Fibroblast of peridontal ligament (primary cell): ENCODE results near the gene AGGF1.
"Not testable (repeated sequence)": the region's sequence is repeated elsewhere in the genome, so short reads cannot be mapped to it uniquely, and the experiment has no call there.

Experiments used
- DNase-seq: peaks from one replicate; pipeline ENCODE4 v3.0.0-alpha.2; 2010; ENCODE audit errors: extremely low read depth

AGGF1 gene

DNA sequence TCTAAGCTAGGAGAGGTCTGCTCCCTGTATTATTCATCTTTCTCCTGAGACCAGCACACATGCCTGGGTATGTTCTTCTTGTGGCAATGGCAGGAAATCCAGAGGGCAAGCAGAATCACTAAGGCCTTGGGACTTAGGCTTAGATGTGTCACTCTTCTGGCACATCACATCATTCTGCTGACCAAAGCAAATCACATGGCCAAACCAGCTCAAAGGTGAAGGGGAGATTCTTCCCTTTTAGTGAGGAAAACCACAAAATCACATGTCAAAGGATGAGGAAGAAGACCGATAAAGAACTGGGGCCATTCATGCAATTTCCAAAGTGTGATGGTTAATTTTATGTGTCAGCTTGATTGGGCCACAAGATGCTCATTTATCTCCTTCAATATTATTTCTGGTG lies 5.7 kb upstream of the AGGF1 start:
- DNase-seq, result no peak

DNA sequence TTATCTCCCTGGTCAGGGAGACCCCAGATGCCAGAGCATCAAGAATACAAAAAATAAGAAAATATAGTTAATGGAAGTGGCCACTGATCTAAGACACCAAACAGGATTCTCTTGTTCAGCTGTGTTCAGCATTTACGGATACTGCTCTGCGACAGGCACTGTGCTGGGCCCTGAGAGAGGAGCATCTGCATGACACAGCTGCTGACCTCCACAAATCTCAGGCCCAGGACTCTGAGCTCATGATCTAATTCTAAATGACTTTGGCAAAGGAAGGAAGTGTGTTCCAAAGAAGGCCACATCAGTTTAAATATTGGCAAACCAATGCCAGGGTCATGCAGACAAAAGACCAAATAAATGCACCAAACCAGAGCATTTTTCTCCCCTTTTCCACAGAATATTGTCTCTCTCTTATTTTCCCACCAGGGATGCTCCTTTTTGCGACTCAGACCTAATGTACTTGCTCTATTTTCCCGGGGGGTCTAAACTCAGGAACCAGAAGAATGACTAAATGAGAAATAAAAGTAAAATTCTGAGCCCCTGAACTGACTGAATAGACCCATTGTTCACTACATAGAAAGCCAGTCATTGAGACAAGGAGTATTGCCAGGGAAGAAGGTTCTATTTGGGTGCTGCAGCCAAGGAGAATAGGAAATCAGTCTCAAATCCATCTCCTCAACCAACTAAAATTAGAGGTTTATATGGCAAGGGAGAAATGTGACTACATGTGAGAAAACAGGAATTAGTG lies 1.4 kb upstream of the AGGF1 start:
- no peak for DNase-seq

DNA sequence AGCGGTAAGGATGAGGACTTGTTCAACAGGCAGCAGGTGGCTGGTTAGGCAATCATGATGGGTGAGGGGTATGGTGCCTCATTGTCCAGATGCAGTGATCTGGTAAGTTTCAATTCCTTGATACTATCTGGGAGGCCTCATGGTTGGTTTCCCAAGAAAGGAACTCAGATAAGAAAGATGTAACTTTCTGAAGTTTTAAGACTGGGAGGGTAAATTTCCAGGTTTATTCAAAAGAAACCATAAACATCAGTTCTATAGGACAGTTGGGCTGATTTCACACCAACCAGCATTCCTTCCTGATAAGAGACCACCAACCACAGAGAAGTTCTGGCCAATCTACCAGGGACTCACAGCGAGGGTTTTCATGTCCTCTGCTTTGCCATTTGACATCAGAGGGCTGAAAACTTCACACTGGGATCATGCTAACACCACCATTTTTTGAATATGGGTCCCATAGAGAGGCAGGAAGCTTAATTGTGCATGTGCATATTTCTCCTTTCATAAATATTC lies 773 bp upstream of the AGGF1 start:
- no peak for DNase-seq

DNA sequence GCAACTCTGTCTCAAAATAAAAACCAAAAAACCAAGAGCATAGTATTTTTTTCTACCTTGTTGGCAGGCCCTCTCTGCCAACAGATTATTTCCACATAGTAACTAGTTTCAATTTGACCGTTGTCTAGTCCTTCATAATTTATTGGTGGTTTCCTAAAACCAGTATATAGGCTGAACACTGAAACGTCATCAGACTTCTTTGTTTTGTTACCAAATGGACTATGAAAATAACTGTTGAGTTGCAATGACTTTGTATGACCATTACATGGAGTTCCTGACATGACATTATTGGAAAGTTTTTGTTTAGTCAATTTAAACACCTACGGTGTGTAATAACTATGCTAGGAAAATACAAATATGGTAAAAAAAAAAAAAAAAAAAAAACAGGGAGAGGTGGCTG lies 1.7 kb downstream of the AGGF1 start:
- no peak for DNase-seq

DNA sequence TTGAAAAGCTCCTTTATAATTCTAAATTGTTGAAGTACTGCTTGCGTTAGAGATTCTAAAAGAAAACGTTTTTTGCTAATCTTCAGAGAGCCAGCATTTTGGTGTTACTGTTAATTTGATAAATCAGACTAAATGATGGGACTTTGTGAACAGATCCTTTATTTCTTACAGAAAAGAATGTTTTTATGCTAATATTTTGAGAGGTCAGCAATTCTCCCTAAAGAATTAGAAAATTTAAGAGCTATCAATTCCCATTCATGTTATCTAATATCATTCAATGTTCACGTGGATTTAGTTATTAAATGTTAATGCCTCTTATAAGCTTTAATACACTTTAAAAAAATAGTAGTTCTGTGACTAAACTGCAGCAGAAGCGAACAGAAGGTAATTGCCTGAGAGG lies 2.4 kb downstream of the AGGF1 start:
- no peak for DNase-seq

DNA sequence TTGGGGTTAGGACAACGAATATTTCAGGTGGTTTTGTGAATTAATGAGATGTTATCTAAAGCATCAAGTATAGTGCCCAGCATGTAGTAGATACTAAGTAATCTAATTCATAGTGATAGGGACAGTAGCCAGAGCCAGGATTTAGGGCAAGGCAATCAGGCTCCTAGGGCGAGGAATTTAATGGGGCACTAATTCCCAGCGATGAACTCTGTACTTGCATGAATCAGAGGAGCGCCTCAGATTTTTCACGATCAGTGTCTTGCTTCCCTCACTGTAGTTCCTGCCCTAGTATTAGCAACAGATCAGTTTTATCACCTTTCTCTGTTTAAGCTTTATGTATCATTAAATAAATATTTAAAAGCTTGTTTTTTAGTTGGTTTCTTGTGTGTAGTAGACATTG lies 3.1 kb downstream of the AGGF1 start:
- DNase-seq, result no peak

DNA sequence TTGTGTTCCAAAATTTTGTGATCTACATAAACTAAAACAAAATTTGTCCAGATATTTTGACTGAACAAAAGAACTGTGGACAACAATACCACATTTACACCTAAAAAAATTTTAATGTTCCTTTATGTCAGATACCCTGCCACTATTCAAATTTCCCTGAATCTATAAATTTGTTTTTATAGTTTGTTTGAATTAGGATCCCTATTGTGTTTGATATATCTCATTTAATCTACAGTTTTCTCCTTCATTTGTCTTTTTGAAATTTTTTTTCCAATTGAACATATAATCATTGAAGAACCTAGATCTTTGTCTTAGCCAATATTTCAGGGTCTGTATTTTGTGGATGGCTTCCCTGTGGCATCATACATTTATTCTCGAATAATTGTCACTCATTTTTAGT lies 5.7 kb downstream of the AGGF1 start:
- no peak for DNase-seq

DNA sequence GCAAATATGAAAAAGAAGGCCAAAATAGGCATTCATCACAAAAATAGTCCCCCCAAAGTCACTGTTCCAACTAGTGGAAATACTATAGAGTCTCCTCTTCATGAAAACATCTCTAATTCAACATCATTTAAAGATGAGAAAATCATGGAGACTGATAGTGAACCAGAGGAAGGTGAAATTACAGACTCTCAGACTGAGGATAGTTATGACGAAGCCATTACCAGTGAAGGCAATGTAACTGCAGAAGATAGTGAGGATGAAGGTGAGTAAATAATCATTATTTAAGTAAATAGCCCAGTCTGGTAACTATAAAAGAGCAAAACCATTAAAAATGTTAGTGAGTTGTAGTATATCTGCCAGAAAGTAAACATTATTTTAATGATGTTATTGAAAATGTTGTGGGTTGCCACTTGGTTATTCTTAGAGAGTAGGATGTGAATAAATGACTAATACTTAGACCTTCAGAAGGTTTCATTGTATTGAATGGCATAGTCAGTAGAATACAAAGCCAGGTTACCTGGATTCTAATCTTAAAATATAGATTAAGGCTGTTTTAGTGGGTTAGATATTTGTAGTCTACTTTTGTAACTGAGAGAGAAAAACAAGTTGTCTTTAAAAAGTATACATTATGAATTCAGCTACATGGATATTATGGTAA lies 16.3 kb downstream of the AGGF1 start:
- DNase-seq, result no peak

DNA sequence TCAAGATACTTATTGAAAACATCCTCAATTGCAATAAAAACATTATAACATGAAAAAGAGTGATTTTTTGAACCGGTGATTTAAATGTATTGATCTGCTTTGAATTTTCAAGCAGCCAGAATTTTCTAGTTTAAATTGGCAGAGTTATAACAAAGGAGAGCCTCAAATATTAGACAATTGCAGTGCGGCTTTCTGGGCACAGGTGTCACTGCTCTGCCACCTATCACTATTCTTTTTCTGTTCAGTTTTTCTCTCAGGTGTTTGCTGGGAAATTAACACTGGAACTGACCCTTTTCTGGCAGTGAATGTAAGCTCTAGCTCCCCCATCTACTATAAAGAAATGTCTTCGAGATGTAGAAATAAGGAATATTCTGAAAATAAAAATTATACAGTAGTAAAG lies 33.8 kb downstream of the AGGF1 start:
- DNase-seq, result no peak

DNA sequence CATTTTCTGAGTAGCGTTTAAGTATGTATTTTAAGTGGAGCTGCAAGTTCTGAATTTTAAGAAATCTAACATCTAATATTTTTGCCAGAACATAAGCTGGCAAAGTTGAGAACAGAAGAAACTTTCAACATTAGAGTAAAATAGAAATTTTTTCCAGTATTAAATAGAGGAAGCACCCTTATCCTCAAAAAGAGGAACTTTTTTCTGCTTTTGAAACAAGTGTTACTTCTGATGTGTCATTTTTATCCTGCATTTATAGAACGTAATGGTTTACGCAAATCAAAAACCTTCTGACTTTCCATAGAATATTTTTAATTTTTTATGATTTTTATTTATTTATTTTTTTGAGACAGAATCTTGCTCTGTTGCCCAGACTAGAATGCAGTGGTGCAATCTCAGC lies 35.1 kb downstream of the AGGF1 start:
- DNase-seq, result no peak

DNA sequence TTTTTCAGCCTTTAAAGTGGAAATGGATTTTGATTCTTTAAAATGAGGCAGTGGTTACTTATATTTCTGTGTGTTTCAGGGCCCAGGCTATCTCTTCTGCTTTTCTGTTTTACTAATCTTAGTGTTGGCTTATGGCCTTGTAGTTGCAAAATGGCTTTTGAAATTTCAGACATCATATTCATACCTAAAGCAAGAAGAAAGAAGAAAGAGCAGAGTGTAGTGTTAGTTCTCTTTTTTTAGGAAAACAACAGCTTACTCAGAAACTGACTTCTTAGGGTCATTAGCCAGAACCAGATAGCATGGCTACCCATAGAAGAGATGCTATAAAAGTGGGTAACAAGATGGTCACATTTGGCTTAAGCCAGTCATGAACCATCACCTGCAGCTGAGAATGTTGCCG lies 36.0 kb downstream of the AGGF1 start:
- peak; percentile 20 for DNase-seq

DNA sequence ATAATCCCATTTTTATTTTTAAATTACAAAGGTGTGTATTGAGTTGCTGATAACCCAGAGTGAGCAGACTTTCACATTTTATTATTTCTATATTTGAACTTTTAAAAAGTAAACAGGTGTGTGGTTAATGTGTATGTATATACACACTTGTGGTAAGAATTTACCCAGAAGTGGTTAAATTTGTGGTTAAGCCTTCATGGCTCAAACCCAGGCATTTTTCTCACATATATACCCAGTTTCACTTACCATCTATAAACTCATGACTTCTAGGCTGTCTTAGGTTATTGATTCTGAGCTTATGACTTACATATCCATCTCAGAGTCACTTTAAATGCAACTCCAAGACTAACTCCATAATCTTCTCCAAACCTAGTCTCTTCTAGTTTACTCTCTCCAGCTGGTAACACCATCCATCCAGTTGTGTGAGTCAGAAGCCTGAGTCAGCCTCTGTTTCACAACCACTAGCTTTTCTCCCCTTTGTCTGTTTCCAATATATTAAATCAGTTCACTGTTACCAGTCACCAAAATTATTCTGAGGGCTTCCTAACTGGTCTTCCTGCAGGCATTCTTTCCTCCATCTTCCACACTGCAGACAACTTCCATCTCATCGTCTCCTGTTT lies 36.7 kb downstream of the AGGF1 start:
- DNase-seq, result peak; percentile 96

DNA sequence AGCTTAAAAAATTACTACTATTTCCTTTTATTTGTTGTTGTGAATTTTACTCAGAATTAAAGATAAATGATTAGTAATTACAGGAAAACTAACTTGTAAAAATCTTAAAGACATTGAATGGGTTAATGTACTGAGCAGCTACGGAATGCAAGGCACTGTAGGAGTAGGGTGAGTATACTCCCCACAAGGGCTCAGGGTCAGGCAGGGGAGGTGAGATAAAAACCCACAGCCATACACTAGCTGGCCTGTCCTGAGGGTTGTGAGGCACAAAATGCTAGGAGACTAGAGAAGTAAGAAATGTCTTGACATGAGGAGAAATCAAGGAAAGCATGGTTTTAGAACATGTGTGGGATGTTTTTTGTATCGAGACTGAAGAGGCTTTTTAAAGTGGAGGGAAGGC lies 43.5 kb downstream of the AGGF1 start:
- DNase-seq, result no peak

DNA sequence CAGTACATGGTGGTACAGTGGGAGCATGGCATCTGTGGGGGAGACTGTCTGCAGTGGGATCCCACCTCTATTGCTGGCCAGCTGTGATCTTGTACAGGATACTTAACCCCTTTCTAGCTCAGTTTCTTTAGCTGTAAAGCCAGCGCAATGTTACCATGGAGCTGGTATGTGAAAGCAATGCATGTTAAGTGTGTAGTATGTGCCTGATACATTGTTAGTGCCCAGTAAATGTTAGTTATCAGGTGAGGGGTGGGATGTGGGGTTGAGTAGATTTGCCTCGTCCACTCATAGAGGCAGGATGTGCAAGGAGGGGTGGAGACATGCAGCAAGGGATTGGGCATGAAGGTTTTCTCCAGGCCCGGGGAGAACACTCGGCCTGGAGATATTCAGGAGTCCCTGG lies 44.5 kb downstream of the AGGF1 start:
- no peak for DNase-seq

DNA sequence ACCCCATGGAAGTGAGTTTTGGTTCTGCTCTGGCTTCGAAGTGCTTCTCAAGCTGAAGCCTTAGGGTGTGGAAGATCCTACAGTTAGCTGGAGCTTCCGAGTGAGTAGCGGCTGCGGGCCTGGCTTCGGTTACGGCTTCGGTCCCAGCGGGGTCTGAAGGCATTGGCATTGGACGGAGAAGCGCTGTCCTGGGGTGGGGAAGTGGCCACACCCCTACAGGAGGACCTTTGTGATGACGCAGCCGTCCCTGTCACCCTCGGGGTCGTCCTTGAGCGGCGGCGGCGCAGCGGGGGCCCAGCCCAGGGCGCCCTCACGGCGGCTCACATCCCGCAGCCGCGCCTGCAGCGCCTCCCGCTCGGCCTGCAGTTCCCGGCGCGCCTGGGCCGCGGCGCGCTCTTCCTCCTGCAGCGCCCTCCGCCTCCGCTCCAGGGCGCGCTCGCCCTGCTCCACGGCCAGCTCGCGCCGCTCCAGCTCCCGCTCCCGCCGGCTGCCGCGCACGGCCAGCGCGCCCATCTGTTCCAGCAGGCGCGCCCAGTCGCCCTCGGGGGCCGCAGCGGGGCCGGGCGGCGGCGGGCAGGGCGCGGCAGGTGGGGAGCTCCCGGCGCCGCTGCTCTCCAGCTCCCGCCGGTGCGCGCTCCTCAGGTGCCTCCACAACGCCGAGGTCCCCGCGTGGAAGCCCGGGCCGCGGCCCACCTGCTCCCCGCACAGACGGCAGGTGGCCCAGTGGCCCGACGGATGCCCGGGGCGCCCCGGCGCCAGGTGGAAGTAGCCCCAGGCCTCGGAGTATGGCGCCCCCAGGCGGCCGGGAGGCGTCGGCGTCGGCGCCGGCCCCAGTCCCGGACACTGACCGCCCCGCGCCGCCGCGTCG lies 47.0 kb downstream of the AGGF1 start:
- peak; percentile 39 for DNase-seq

DNA sequence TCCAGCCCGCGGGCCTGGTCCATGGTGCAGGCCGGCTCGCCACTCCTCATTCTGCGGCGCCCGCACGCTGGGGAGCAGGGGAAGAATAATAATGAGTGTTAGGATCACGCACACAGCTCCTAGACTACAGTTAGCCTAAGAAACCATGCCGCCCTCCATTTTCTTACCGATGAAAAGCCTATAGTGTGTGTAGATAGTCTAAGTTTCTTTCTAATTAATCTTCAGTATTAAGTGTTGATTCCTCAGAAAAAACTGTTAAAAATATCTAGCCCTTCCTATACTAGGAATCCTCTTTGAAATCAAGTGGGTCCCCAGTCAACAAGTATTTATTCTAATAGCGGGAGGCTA lies 47.6 kb downstream of the AGGF1 start:
- DNase-seq, result no peak

DNA sequence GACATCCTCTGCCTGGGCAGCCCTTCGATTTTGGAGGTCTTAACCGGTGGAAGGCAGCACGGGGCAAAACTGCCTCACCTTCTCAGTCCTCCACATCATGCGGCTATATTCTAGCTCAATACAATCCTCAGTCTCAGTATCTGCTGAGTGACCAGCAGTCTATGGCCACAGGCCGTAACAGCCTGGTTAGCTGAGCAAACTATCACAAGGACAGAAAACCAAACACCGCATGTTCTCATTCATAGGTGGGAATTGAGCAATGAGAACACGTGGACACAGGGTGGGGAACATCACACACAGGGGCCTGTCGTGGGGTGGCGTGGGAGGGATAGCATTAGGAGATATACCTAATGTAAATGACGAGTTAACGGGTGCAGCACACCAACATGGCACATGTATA lies 50.3 kb downstream of the AGGF1 start:
- not testable (repeated sequence) for DNase-seq

DNA sequence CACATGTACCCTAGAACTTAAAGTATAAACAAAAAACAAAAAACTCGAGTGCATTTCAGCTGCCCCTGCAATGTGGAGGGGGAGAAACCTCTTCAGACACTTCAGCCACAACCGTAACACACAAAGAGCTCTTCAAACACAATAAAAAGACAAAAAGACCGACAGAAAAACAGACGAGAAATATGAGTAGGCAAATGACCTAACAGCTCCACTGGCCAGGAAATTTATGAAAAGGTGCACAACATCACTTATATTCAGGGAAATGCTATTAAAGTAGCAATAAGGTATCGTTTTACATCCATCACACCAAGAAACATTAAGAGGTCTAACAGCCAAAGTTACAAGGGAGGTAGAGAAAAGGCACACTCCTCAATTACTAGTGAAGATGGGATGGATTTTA lies 50.7 kb downstream of the AGGF1 start:
- no peak for DNase-seq

DNA sequence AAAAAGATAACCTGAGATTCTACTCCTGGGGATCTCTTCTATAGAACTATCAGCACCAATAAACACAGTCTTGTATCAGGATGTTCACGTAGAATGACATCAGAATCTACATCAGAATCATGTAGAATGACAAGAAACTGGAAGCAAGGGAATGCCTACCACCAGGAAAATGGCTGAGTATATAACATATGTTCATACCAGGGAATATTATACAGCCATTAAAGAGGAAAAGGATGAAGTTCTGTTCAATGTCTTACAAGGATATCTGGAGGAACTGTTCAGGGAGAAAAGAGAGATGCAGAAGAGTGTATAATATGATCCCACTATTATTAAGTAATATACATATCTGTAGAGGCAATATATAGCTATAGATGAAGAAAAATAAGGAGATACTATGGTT lies 52.1 kb downstream of the AGGF1 start:
- DNase-seq, result no peak

DNA sequence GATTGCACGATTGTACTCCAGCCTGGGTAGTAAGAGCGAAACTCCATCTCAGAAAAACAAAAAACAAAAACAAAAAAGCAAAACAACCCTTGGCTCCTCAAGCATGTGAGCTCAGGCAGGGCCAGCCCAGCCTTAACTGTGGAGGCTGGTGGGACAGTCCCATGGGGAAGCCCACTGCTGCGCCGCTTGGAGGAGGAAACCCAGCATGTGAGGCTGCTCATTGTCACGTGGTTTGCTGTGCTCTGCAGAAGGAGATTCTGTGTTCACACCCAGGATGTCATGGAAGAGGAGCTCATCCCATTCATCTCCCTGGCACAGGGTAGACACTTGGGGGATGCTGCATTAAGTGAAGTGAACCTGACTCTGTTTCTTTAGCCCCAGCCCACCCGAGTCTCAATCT lies 52.9 kb downstream of the AGGF1 start:
- no peak for DNase-seq

DNA sequence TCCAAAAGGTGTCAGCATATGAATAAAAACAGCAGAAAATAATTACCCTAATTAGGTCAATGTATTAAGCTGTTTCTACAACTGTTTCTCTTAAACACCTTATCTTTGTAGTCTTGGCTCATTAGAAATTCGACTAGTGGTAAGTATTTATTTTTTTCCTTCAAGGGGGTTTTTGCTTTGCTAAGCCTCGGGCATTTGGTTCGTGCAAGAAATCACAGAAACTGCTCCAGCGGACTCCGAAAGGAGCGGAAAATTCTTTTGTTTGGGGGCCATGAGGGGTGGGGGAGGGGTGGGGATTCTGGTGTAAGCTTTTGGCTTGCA lies 56.1 kb downstream of the AGGF1 start:
- DNase-seq, result no peak

DNA sequence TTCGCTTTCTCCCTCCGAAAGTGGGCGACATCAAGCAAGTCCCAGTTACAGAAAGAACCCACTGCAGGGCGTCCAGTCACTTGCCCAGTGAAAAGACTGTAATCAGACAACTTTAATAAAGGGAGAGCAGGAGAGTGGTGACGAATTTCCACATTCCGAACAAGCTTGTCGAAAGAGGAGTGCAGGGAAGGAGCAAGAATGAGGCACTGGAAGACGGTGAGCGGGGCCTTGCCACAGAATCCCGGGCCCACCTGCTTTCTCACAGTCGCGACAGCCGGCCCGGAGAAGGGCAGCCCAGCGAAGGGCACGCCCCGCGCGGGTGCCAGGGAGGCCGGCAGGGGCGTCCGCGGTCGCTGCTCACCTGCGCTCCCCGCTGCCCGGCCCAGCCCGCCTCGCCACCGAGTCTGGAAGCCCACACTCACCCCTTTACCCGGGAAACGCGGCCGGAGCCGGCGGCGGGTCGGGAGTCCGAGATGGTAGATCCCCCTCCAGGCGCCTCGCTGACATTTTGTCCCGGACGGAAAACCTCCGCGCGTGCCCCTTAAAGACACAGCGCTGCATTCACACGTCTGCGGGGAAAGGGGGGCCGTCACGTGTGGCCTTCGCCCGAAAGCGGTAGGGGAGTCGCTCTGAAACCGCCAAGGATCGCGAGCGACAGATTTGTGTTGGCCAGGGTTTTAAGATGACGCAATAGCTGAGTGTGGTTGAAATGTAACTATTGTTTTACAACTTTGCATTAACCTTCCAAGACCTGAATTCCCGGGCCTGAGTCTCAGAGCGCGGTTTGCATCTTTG lies 56.7 kb downstream of the AGGF1 start, which contains the start of gene ZBED3:
TSS of gene ZBED3 (minus strand) at position 597 of the 795 bp plus-strand sequence. CDS start 9,407 bp downstream, outside the sequence.
- DNase-seq, result peak; percentile 87
